A549 (cell line): ENCODE data around the gene PTPRN2. TPM values are rescaled to one million over a fixed set of nuclear protein-coding genes. Genes with fewer than 3 reads are reported as not detected.

ENCODE experiments used
- ATAC-seq, 2 experiments: fragments of 200-7000 bp in 1 of 2; fragments of >200 bp in 1 of 2; cut with Nextera tagmentation in 1 of 2; cut with Tn5 transposase in 1 of 2; 3 replicates each; pipeline versions ENCODE4 v1.8.0 to v1.9.1; 2018 to 2020; ENCODE audit warnings: mild to moderate bottlenecking in 1 of 2, moderate library complexity in 1 of 2
- CTCF ChIA-PET: fragments of 300-600 bp; sonication (Branson Sonifier 250); formaldehyde crosslinking; extraction: SDS; loops from one replicate; lab custom pipeline; 2021; ENCODE audit warnings: antibody characterized with exemption, inconsistent platforms; lab: Yijun Ruan, JAX
- POLR2A ChIA-PET: fragments of 350-600 bp; formaldehyde crosslinking; extraction: SDS; loops from one replicate; lab custom pipeline; 2021; ENCODE audit warnings: antibody characterized with exemption, inconsistent platforms; lab: Yijun Ruan, JAX
- DNase-seq, 2 experiments: peaks; one replicate each; pipeline versions ENCODE4 v3.0.0 to v3.0.0-alpha.2; 2011 to 2016; ENCODE audit warnings: low read depth in 1 of 2, low spot score in 1 of 2
- FAIRE-seq: peaks from 2 replicates; lab custom pipeline; 2011; peaks lifted over from hg19 to GRCh38; lab: Jason Lieb, UNC
- H3K27ac ChIP-seq, 2 experiments: fragments of >200 bp; sonication (Bioruptor Twin); formaldehyde crosslinking; 3 replicates each; pipeline ENCODE4 v1.5.1; 2016 to 2017
- H3K4me1 ChIP-seq: fragments of >200 bp; sonication (Bioruptor Twin); formaldehyde crosslinking; 3 replicates; pipeline ENCODE4 v1.6.1; 2016
- H3K4me2 ChIP-seq: fragments of >200 bp; sonication (Bioruptor Twin); formaldehyde crosslinking; 3 replicates; pipeline ENCODE4 v1.6.1; 2016
- H3K4me3 ChIP-seq: fragments of >200 bp; sonication (Bioruptor Twin); formaldehyde crosslinking; 3 replicates; pipeline ENCODE4 v1.5.1; 2016
- H3K9me3 ChIP-seq: fragments of >200 bp; sonication (Bioruptor Twin); formaldehyde crosslinking; 3 replicates; pipeline ENCODE4 v1.6.1; 2016
- BHLHE40 ChIP-seq: IDR thresholded peaks from 2 replicates; pipeline ENCODE4 v1.6.1; 2012; ENCODE audit warnings: low read depth, low read length, inconsistent platforms
- CBX2 ChIP-seq: fragments of 200-600 bp; sonication (generic); IDR thresholded peaks from 2 replicates; pipeline ENCODE4 v1.6.1; 2016; ENCODE audit warnings: low read depth, mild to moderate bottlenecking, borderline replicate concordance
- CEBPB ChIP-seq, 2 experiments: fragments of >200 bp in 1 of 2; sonication (Bioruptor Twin) in 1 of 2; formaldehyde crosslinking in 1 of 2; IDR thresholded peaks; 2 replicates each; pipeline ENCODE4 v1.6.1; 2012 to 2016
- CHD2 ChIP-seq: fragments of 150-350 bp; IDR thresholded peaks from 2 replicates; pipeline ENCODE4 v1.6.1; 2014; ENCODE audit warnings: low read length; ENCODE audit not compliant: partially characterized antibody
- CHD4 ChIP-seq: fragments of 200-600 bp; sonication (generic); IDR thresholded peaks from 2 replicates; pipeline ENCODE4 v1.6.1; 2016; ENCODE audit warnings: antibody characterized with exemption, mild to moderate bottlenecking, borderline replicate concordance
- EHF ChIP-seq: fragments of 250-450 bp; sonication (Bioruptor Pico); IDR thresholded peaks from 2 replicates; pipeline ENCODE4 v1.5.0; 2020; ENCODE audit warnings: mild to moderate bottlenecking
- EHMT2 ChIP-seq: fragments of 200-600 bp; sonication (generic); IDR thresholded peaks from 2 replicates; pipeline ENCODE4 v1.6.1; 2016; ENCODE audit warnings: antibody characterized with exemption, low read depth, mild to moderate bottlenecking, moderate library complexity
- ELK1 ChIP-seq: fragments of 150-350 bp; IDR thresholded peaks from 2 replicates; pipeline ENCODE4 v1.6.1; 2014; ENCODE audit warnings: low read depth, mild to moderate bottlenecking, low read length
- ESRRA ChIP-seq: fragments of 150-350 bp; IDR thresholded peaks from 2 replicates; pipeline ENCODE4 v1.6.1; 2014; ENCODE audit warnings: mild to moderate bottlenecking, low read length, borderline replicate concordance
- FOSB ChIP-seq: fragments of 250-450 bp; sonication (Bioruptor Pico); IDR thresholded peaks from 2 replicates; pipeline ENCODE4 v1.5.0; 2020; ENCODE audit warnings: mild to moderate bottlenecking, moderate library complexity
- HES2 ChIP-seq: fragments of >200 bp; sonication (Bioruptor Twin); formaldehyde crosslinking; IDR thresholded peaks from 2 replicates; pipeline ENCODE4 v1.6.1; 2016
- HMGXB4 ChIP-seq: fragments of 250-450 bp; sonication (Bioruptor Pico); IDR thresholded peaks from 2 replicates; pipeline ENCODE4 v1.5.0; 2021; ENCODE audit warnings: mild to moderate bottlenecking, moderate library complexity, borderline replicate concordance
- HOXA7 ChIP-seq: fragments of 250-450 bp; sonication (Bioruptor Pico); IDR thresholded peaks from 2 replicates; pipeline ENCODE4 v1.5.0; 2020; ENCODE audit warnings: mild to moderate bottlenecking, moderate library complexity
- HOXB13 ChIP-seq: fragments of 250-450 bp; sonication (Bioruptor Pico); IDR thresholded peaks from 2 replicates; pipeline ENCODE4 v1.5.0; 2020; ENCODE audit warnings: low read depth, mild to moderate bottlenecking, moderate library complexity
- HOXB5 ChIP-seq: fragments of 250-450 bp; sonication (Bioruptor Pico); IDR thresholded peaks from 2 replicates; pipeline ENCODE4 v1.5.0; 2020; ENCODE audit warnings: mild to moderate bottlenecking, moderate library complexity
- JUN ChIP-seq, 2 experiments: fragments of >200 bp; sonication (Bioruptor Twin); formaldehyde crosslinking; IDR thresholded peaks; 2 replicates in 1 of 2; 3 replicates in 1 of 2; pipeline ENCODE4 v1.6.1; 2016 to 2017
- MAZ ChIP-seq: fragments of 150-350 bp; IDR thresholded peaks from 2 replicates; pipeline ENCODE4 v1.6.1; 2014; ENCODE audit warnings: antibody characterized with exemption, low read depth, low read length, borderline replicate concordance
- MYC ChIP-seq: IDR thresholded peaks from 2 replicates; pipeline ENCODE4 v1.6.1; 2012; ENCODE audit warnings: mild to moderate bottlenecking, inconsistent platforms, low read length, improper control_type of control experiment, borderline replicate concordance
- NFE2L2 ChIP-seq: fragments of 150-350 bp; conservative IDR thresholded peaks from 2 replicates; pipeline ENCODE4 v1.6.1; 2014; ENCODE audit warnings: low read length
- NR3C1 ChIP-seq: fragments of >200 bp; sonication (Bioruptor Twin); formaldehyde crosslinking; IDR thresholded peaks from 3 replicates; pipeline ENCODE4 v1.6.1; 2017
- PBX3 ChIP-seq: IDR thresholded peaks from 2 replicates; pipeline ENCODE4 v1.6.1; 2012
- POLR2A ChIP-seq: IDR thresholded peaks from 2 replicates; pipeline ENCODE4 v1.6.1; 2012; ENCODE audit warnings: mild to moderate bottlenecking, low read length
- RAD21 ChIP-seq, 2 experiments: fragments of >200 bp in 1 of 2; sonication (Bioruptor Twin) in 1 of 2; formaldehyde crosslinking in 1 of 2; IDR thresholded peaks in 1 of 2; conservative IDR thresholded peaks in 1 of 2; 2 replicates in 1 of 2; 3 replicates in 1 of 2; pipeline ENCODE4 v1.6.1; 2012 to 2018; ENCODE audit warnings: inconsistent platforms in 1 of 2
- TFCP2L1 ChIP-seq: fragments of 250-450 bp; sonication (Bioruptor Pico); IDR thresholded peaks from 2 replicates; pipeline ENCODE4 v1.5.0; 2021; ENCODE audit warnings: mild to moderate bottlenecking
- USF2 ChIP-seq: fragments of 450-650 bp; IDR thresholded peaks from 2 replicates; pipeline ENCODE4 v1.6.1; 2014; ENCODE audit warnings: antibody characterized with exemption
- ZC3H11A ChIP-seq: fragments of 450-650 bp; IDR thresholded peaks from 2 replicates; pipeline ENCODE4 v1.6.1; 2014; ENCODE audit warnings: antibody characterized with exemption, mild to moderate bottlenecking
- ZSCAN20 ChIP-seq: fragments of 250-450 bp; sonication (Bioruptor Pico); IDR thresholded peaks from 2 replicates; pipeline ENCODE4 v1.8.0; 2022; ENCODE audit warnings: mild to moderate bottlenecking, moderate library complexity
- WGBS: methylation state at CpG from one replicate; pipeline ENCODE4 v1.1.6; 2017; ENCODE audit errors: missing lambda C conversion rate; 5-methylcytosine and 5-hydroxymethylcytosine counted together
- polyA plus RNA-seq, 4 experiments: library from polyadenylated mRNA; depleted of rRNA in 3 of 4; stranded (reverse); fragments of >200 nt; fragmentation: RNase III in 1 of 4; extraction: RNeasy Plus Mini Kit Qiagen cat#74134 plus additional on column Dnase treatment in 1 of 4; gene quantifications; 2 replicates in 3 of 4; 3 replicates in 1 of 4; pipeline ENCODE4 v1.2.3, GENCODE V29; 2011 to 2017

PTPRN2 gene
- polyA plus RNA-seq, 2 of the 4 experiments (the other 2 are of a cell fraction) = 0.41 to 1.2 TPM

GRCh38 chr7:158040199-158040598 is 547.4 kb downstream of the PTPRN2 start (continued):
- TF ChIP-seq CHD4 (no peak), POLR2A (no peak), CEBPB (IDR thresholded peaks at IDR 0.05) (no peak), ESRRA (no peak), RAD21 (conservative IDR thresholded peaks at IDR 0.05 in 1 of 2, IDR thresholded peaks at IDR 0.05 in 1 of 2) (no peak), USF2 (no peak), ZSCAN20 (no peak)
- TF ChIP-seq, all 56 proteins: peak for 0

GRCh38 chr7:158039270-158039669 is 548.4 kb downstream of the PTPRN2 start:
- CTCF ChIA-PET = interaction anchor here (0.9 kb wide), 1 partner anchor 14 kb away, joined by 3 read pairs; no protein-coding TSS in a partner anchor
- no peak for DNase-seq
- no peak overlapping the region for H3K27ac ChIP-seq
- no peak overlapping the region for H3K4me2 ChIP-seq
- POLR2A ChIA-PET = no interaction called here
- H3K9me3 ChIP-seq = peaks cover 11% of the 10 kb centered on the region; the same call in 2 of the 3 replicates
- ATAC-seq = no peak
- no peak for TF ChIP-seq HOXA7 (CRISPR knock-in tag)
- no peak for TF ChIP-seq EHF (CRISPR knock-in tag)
- TF ChIP-seq MYC = no peak
- TF ChIP-seq NFE2L2 = no peak
- no peak for TF ChIP-seq HOXB13 (CRISPR knock-in tag)
- no peak for TF ChIP-seq CEBPB (IDR thresholded peaks at IDR 0.05)
- TF ChIP-seq POLR2A = no peak
- no peak for TF ChIP-seq BHLHE40
- TF ChIP-seq HOXB5 (CRISPR knock-in tag) = no peak
- TF ChIP-seq NR3C1 = no peak
- TF ChIP-seq MAZ = no peak
- no peak for TF ChIP-seq ELK1
- TF ChIP-seq FOSB = no peak
- TF ChIP-seq CBX2 = no peak
- no peaks in the 10 kb centered on the region for H3K4me1 ChIP-seq
- no peak overlapping the region for H3K4me3 ChIP-seq
- FAIRE-seq = no peak

- 42% methylated on average over 7 of the region's 7 CpGs for WGBS
- H3K4me3 ChIP-seq = no peak overlapping the region
- CTCF ChIA-PET = no interaction called here
- FAIRE-seq = no peak
- no peaks in the 10 kb centered on the region for H3K4me1 ChIP-seq
- H3K4me2 ChIP-seq = no peak overlapping the region
- H3K9me3 ChIP-seq = peaks cover 11% of the 10 kb centered on the region
- H3K27ac ChIP-seq = no peak overlapping the region
- no peak for TF ChIP-seq HMGXB4 (CRISPR knock-in tag)
- TF ChIP-seq MAZ = no peak
- TF ChIP-seq TFCP2L1 (CRISPR knock-in tag) = no peak
- TF ChIP-seq PBX3 = no peak
- no peak for TF ChIP-seq EHMT2
- TF ChIP-seq JUN (IDR thresholded peaks at IDR 0.05) = no peak
- no peak for TF ChIP-seq CEBPB (IDR thresholded peaks at IDR 0.05)
- TF ChIP-seq ZC3H11A = no peak
- no peak for TF ChIP-seq HES2
- TF ChIP-seq CHD2 = no peak
- TF ChIP-seq, all 56 proteins: peak for 0
- ATAC-seq (no peak), DNase-seq (no peak)
- POLR2A ChIA-PET = no interaction called here
These were observed 550.4 kb downstream of the PTPRN2 start for GRCh38 chr7:158037211-158037610.
